OCI-LY3 (cell line): ENCODE measurements around the gene BCKDHB.

Experiments
- H2AFZ ChIP-seq: fragments of 200-600, 300-600 bp; shearing (Covaris generic); 2 replicates; pipeline ENCODE4 v1.6.0; 2014; ENCODE audit warnings: antibody characterized with exemption, low read depth, low read length
- H3K27ac ChIP-seq: fragments of 200-600, 300-600 bp; sonication (generic); 2 replicates; pipeline ENCODE4 v1.5.1; 2014; ENCODE audit warnings: mild to moderate bottlenecking, low read length, moderate library complexity, mixed read lengths
- H3K27me3 ChIP-seq: fragments of 200-600, 300-600 bp; sonication (generic); 2 replicates; pipeline ENCODE4 v1.6.1; 2014; ENCODE audit warnings: low read depth, low read length, mixed read lengths
- H3K36me3 ChIP-seq: fragments of 200-600, 300-600 bp; sonication (generic); replicated peaks from 2 replicates; pipeline ENCODE3; 2014; ENCODE audit warnings: low read depth, low read length, mixed read lengths
- H3K4me1 ChIP-seq: fragments of 300-600, 200-600 bp; sonication (generic); 2 replicates; pipeline ENCODE4 v1.6.1; 2014; ENCODE audit warnings: low read length, mixed read lengths
- H3K4me2 ChIP-seq: fragments of 200-600, 300-600 bp; sonication (generic); 2 replicates; pipeline ENCODE4 v1.6.1; 2014; ENCODE audit warnings: low read length, mixed read lengths
- H3K4me3 ChIP-seq: fragments of 300-600, 200-600 bp; sonication (generic); 2 replicates; pipeline ENCODE4 v1.5.1; 2014; ENCODE audit warnings: antibody characterized with exemption, mild to moderate bottlenecking, low read length, moderate library complexity
- H3K79me2 ChIP-seq: fragments of 300-600, 200-600 bp; shearing (Covaris generic); 2 replicates; pipeline ENCODE4 v1.6.1; 2014; ENCODE audit warnings: mild to moderate bottlenecking, low read length, mixed read lengths
- H3K9ac ChIP-seq: fragments of 300-600, 200-600 bp; shearing (Covaris generic); 2 replicates; pipeline ENCODE4 v1.6.0; 2014; ENCODE audit warnings: mild to moderate bottlenecking, low read length, moderate library complexity
- H3K9me3 ChIP-seq: fragments of 200-600, 300-600 bp; shearing (Covaris generic); 2 replicates; pipeline ENCODE4 v1.6.1; 2014; ENCODE audit warnings: low read length, mixed read lengths; ENCODE audit not compliant: insufficient read depth
- H4K20me1 ChIP-seq: fragments of 200-600, 300-600 bp; sonication (generic); 2 replicates; pipeline ENCODE4 v1.6.1; 2016; ENCODE audit warnings: low read length, mixed read lengths; ENCODE audit not compliant: insufficient read depth
- CTCF ChIP-seq: fragments of 200-600, 300-600 bp; sonication (generic); IDR thresholded peaks from 2 replicates; pipeline ENCODE4 v1.5.1; 2014; ENCODE audit warnings: antibody characterized with exemption, low read length, low read depth
- EZH2phosphoT487 ChIP-seq: fragments of 200-600 bp; shearing (Covaris generic); IDR thresholded peaks from 2 replicates; pipeline ENCODE4 v1.6.1; 2018; ENCODE audit warnings: antibody characterized with exemption, mixed run types, low read depth

The BCKDHB gene

GRCh38 chr6:80156221-80156620 is 49.8 kb downstream of the BCKDHB start:
- Histone ChIP-seq H3K27ac (no peak overlapping the region), H3K4me2 (no peak overlapping the region), H4K20me1 (no peaks in the 10 kb centered on the region), H2AFZ (no peak overlapping the region), H3K4me1 (no peaks in the 10 kb centered on the region), H3K9me3 (no peaks in the 10 kb centered on the region), H3K27me3 (no peaks in the 10 kb centered on the region), H3K79me2 (no peaks in the 10 kb centered on the region), H3K4me3 (no peak overlapping the region), H3K9ac (no peak overlapping the region), H3K36me3 (peaks cover 6% of the 10 kb centered on the region)
- TF ChIP-seq EZH2phosphoT487 (no peak), CTCF (no peak)

GRCh38 chr6:80158478-80158989 is 52.1 kb downstream of the BCKDHB start:
- Histone ChIP-seq H3K36me3 (no peaks in the 10 kb centered on the region), H3K4me1 (peaks cover 11% of the 10 kb centered on the region), H3K27me3 (no peaks in the 10 kb centered on the region), H3K4me3 (no peak overlapping the region), H3K9me3 (no peaks in the 10 kb centered on the region), H3K79me2 (no peaks in the 10 kb centered on the region), H2AFZ (no peak overlapping the region), H3K27ac (no peak overlapping the region), H3K9ac (no peak overlapping the region), H4K20me1 (no peaks in the 10 kb centered on the region), H3K4me2 (no peak overlapping the region)
- TF ChIP-seq CTCF (no peak), EZH2phosphoT487 (no peak)

- Histone ChIP-seq H4K20me1 (no peaks in the 10 kb centered on the region), H3K4me3 (no peak overlapping the region), H3K4me2 (no peak overlapping the region), H3K79me2 (peaks cover 10% of the 10 kb centered on the region), H2AFZ (no peak overlapping the region), H3K9me3 (no peaks in the 10 kb centered on the region), H3K27ac (no peak overlapping the region), H3K27me3 (no peaks in the 10 kb centered on the region), H3K4me1 (peaks cover 37% of the 10 kb centered on the region), H3K36me3 (no peaks in the 10 kb centered on the region), H3K9ac (no peak overlapping the region)
- no peak for TF ChIP-seq CTCF
- no peak for TF ChIP-seq EZH2phosphoT487
Measured at GRCh38 chr6:80161434-80161833, 55.0 kb downstream of the BCKDHB start.

GRCh38 chr6:80163754-80164187 is 57.3 kb downstream of the BCKDHB start:
- Histone ChIP-seq H3K9ac (peak overlapping the region; percentile 72), H3K27ac (peak overlapping the region; percentile 94), H3K27me3 (no peaks in the 10 kb centered on the region), H3K36me3 (no peaks in the 10 kb centered on the region), H3K4me3 (peak overlapping the region; percentile 68), H3K4me1 (peaks cover 37% of the 10 kb centered on the region), H4K20me1 (no peaks in the 10 kb centered on the region), H3K9me3 (no peaks in the 10 kb centered on the region), H2AFZ (peak overlapping the region; percentile 66), H3K4me2 (peak overlapping the region; percentile 93), H3K79me2 (peaks cover 10% of the 10 kb centered on the region)
- TF ChIP-seq EZH2phosphoT487 = no peak
- no peak for TF ChIP-seq CTCF
